SK-N-SH (cell line): ENCODE measurements around the gene ADGRA1. TPM values are rescaled to one million over a fixed set of nuclear protein-coding genes. Genes with fewer than 3 reads are reported as not detected.

ENCODE experiments used
- CTCF ChIA-PET: fragments of 300-600, 350-600 bp; formaldehyde crosslinking; extraction: SDS; loops from one replicate; lab custom pipeline; 2021; lab: Yijun Ruan, JAX
- POLR2A ChIA-PET: fragments of 350-600 bp; sonication (Branson Sonifier 250); formaldehyde crosslinking; extraction: SDS; loops from one replicate; lab custom pipeline; 2020; ENCODE audit warnings: antibody characterized with exemption, inconsistent platforms; lab: Yijun Ruan, JAX
- DNase-seq: peaks from one replicate; pipeline ENCODE4 v3.0.0; 2012
- H2AFZ ChIP-seq: fragments of 200-600 bp; sonication (generic); 2 replicates; pipeline ENCODE4 v1.8.1; 2016; ENCODE audit warnings: antibody characterized with exemption, mild to moderate bottlenecking, low read depth
- H3F3A ChIP-seq: fragments of 200-600 bp; sonication (generic); replicated peaks from 2 replicates; pipeline ENCODE3; 2016; ENCODE audit warnings: antibody characterized with exemption, mild to moderate bottlenecking; ENCODE audit not compliant: insufficient read depth
- H3K27ac ChIP-seq, 2 experiments: fragments of 200-500 bp in 1 of 2; fragments of 200-600 bp in 1 of 2; sonication (Bioruptor generic) in 1 of 2; sonication (generic), shearing (Covaris generic) in 1 of 2; 2 replicates each; pipeline versions ENCODE4 v1.5.1 to v1.6.1; 2014 to 2016; ENCODE audit warnings: low read depth in 2 of 2, inconsistent platforms in 1 of 2, low read length in 1 of 2, mild to moderate bottlenecking in 1 of 2, mixed read lengths in 1 of 2
- H3K27me3 ChIP-seq: fragments of 200-600 bp; sonication (generic), shearing (Covaris generic); 2 replicates; pipeline ENCODE4 v1.6.1; 2016; ENCODE audit warnings: mixed run types; ENCODE audit not compliant: insufficient read depth
- H3K36me3 ChIP-seq, 2 experiments: fragments of 200-500 bp in 1 of 2; fragments of 200-600 bp in 1 of 2; sonication (Bioruptor generic) in 1 of 2; sonication (generic) in 1 of 2; replicated peaks in 1 of 2; 2 replicates each; pipeline versions ENCODE3 to v1.5.1; 2014 to 2016; ENCODE audit warnings: low read length in 1 of 2, mild to moderate bottlenecking in 1 of 2; ENCODE audit not compliant: insufficient read depth in 2 of 2, control insufficient read depth in 1 of 2
- H3K4me1 ChIP-seq, 2 experiments: fragments of 200-500 bp in 1 of 2; fragments of 200-600 bp in 1 of 2; sonication (Bioruptor generic) in 1 of 2; sonication (generic), shearing (Covaris generic) in 1 of 2; 2 replicates each; pipeline versions ENCODE4 v1.5.1 to v1.6.1; 2014 to 2016; ENCODE audit warnings: low read depth in 1 of 2, low read length in 1 of 2, mixed run types in 1 of 2; ENCODE audit not compliant: insufficient read depth in 2 of 2, control insufficient read depth in 1 of 2
- H3K4me2 ChIP-seq: fragments of 200-600 bp; sonication (generic), shearing (Covaris generic); 2 replicates; pipeline ENCODE4 v1.6.1; 2017; ENCODE audit warnings: mixed run types
- H3K4me3 ChIP-seq, 2 experiments: fragments of 200-500 bp in 1 of 2; fragments of 200-600 bp in 1 of 2; sonication (Bioruptor generic) in 1 of 2; sonication (generic), shearing (Covaris generic) in 1 of 2; 2 replicates each; pipeline versions ENCODE4 v1.5.1 to v1.8.1; 2014 to 2016; ENCODE audit warnings: low read depth in 2 of 2, inconsistent platforms in 1 of 2, low read length in 1 of 2, mild to moderate bottlenecking in 1 of 2, mixed read lengths in 1 of 2, moderate library complexity in 1 of 2
- H3K79me2 ChIP-seq: fragments of 200-600 bp; sonication (generic); 2 replicates; pipeline ENCODE4 v1.8.1; 2017; ENCODE audit warnings: mild to moderate bottlenecking; ENCODE audit not compliant: insufficient read depth
- H3K9ac ChIP-seq: fragments of 200-600 bp; sonication (generic); 2 replicates; pipeline ENCODE4 v1.6.1; 2017; ENCODE audit warnings: mixed run types
- H3K9me2 ChIP-seq: fragments of 200-600 bp; sonication (generic); 2 replicates; pipeline ENCODE4 v1.6.1; 2017; ENCODE audit warnings: mixed run types
- H3K9me3 ChIP-seq: fragments of 200-600 bp; sonication (generic); 2 replicates; pipeline ENCODE4 v1.6.1; 2017; ENCODE audit warnings: mixed run types, mild to moderate bottlenecking, moderate library complexity
- H4K20me1 ChIP-seq: fragments of 200-600 bp; sonication (generic); 2 replicates; pipeline ENCODE4 v1.6.1; 2017; ENCODE audit warnings: mild to moderate bottlenecking, mixed run types; ENCODE audit not compliant: insufficient read depth
- CTCF ChIP-seq: fragments of 200-600 bp; sonication (generic); IDR thresholded peaks from 2 replicates; pipeline ENCODE4 v1.6.1; 2017; ENCODE audit warnings: antibody characterized with exemption, mild to moderate bottlenecking, moderate library complexity
- ELF1 ChIP-seq: IDR thresholded peaks from 2 replicates; pipeline ENCODE4 v1.4.0; 2012
- EZH2phosphoT487 ChIP-seq: fragments of 200-600 bp; sonication (generic); IDR thresholded peaks from 2 replicates; pipeline ENCODE4 v1.6.1; 2017; ENCODE audit warnings: low read depth, mixed run types, mild to moderate bottlenecking, antibody characterized with exemption, moderate library complexity, borderline replicate concordance
- FOXJ3 ChIP-seq: sonication (generic); formaldehyde crosslinking; IDR thresholded peaks from 2 replicates; pipeline ENCODE4 v1.5.1; 2020; ENCODE audit warnings: mild to moderate bottlenecking, missing genetic modification reagents
- GABPA ChIP-seq: IDR thresholded peaks from 2 replicates; pipeline ENCODE4 v1.4.0; 2012; ENCODE audit warnings: low read depth, mild to moderate bottlenecking
- GATA2 ChIP-seq: sonication (generic); formaldehyde crosslinking; IDR thresholded peaks from 2 replicates; pipeline ENCODE4 v1.5.0; 2020; ENCODE audit warnings: mild to moderate bottlenecking, missing genetic modification reagents
- JUND ChIP-seq: IDR thresholded peaks from 2 replicates; pipeline ENCODE4 v1.4.0; 2012
- MEF2A ChIP-seq: IDR thresholded peaks from 2 replicates; pipeline ENCODE4 v1.4.0; 2012; ENCODE audit warnings: low read depth, borderline replicate concordance
- MXI1 ChIP-seq: IDR thresholded peaks from 2 replicates; pipeline ENCODE4 v1.6.1; 2012; ENCODE audit warnings: mild to moderate bottlenecking, low read depth, low read length, improper control_type of control experiment
- NRF1 ChIP-seq: IDR thresholded peaks from 2 replicates; pipeline ENCODE4 v1.6.1; 2012; ENCODE audit warnings: low read depth, mild to moderate bottlenecking, low read length
- RCOR1 ChIP-seq: fragments of 150-350 bp; IDR thresholded peaks from 2 replicates; pipeline ENCODE4 v1.6.1; 2017; ENCODE audit warnings: antibody characterized with exemption, low read length
- RFX5 ChIP-seq: IDR thresholded peaks from 2 replicates; pipeline ENCODE4 v1.6.1; 2012; ENCODE audit warnings: mild to moderate bottlenecking, improper control_type of control experiment, low read length
- SIN3A ChIP-seq: IDR thresholded peaks from 2 replicates; pipeline ENCODE4 v1.6.1; 2012; ENCODE audit warnings: low read depth, mild to moderate bottlenecking, low read length, moderate library complexity, borderline replicate concordance
- SMC3 ChIP-seq: IDR thresholded peaks from 2 replicates; pipeline ENCODE4 v1.6.1; 2012; ENCODE audit warnings: low read depth, low read length, improper control_type of control experiment
- TAF1 ChIP-seq: IDR thresholded peaks from 2 replicates; pipeline ENCODE4 v1.6.1; 2012; ENCODE audit warnings: low read depth, mild to moderate bottlenecking, low read length, moderate library complexity, borderline replicate concordance
- YY1 ChIP-seq: IDR thresholded peaks from 2 replicates; pipeline ENCODE4 v1.4.0; 2012; ENCODE audit warnings: low read depth, mild to moderate bottlenecking
- WGBS: methylation state at CpG from one replicate; pipeline ENCODE4 v1.1.6; 2017; ENCODE audit warnings: low lambda C conversion rate; 5-methylcytosine and 5-hydroxymethylcytosine counted together
- polyA plus RNA-seq, 3 experiments: library from polyadenylated mRNA; depleted of rRNA; stranded (reverse); fragments of >200 nt; gene quantifications; 2 replicates each; pipeline ENCODE4 v1.2.3, GENCODE V29; 2012
- TF ChIP-seq, protein P1 (sequence below): IDR thresholded peaks from 2 replicates; pipeline ENCODE4 v1.4.0; 2012; ENCODE audit warnings: low read depth, borderline replicate concordance

Gene ADGRA1
- polyA plus RNA-seq, 1 of the 3 experiments (the other 2 are of a cell fraction) = not detected

GRCh38 chr10:133115976-133116375, 28.3 kb downstream of the ADGRA1 start:
- Histone ChIP-seq H3K9me3 (no peaks in the 10 kb centered on the region), H3K9me2 (no peaks in the 10 kb centered on the region), H3K4me1 (no peaks in the 10 kb centered on the region), H3K4me3 (no peak overlapping the region), H3F3A (no peaks in the 10 kb centered on the region), H3K36me3 (no peaks in the 10 kb centered on the region), H3K27ac (no peak overlapping the region), H3K79me2 (no peaks in the 10 kb centered on the region), H3K9ac (no peak overlapping the region), H2AFZ (no peak overlapping the region), H3K27me3 (no peaks in the 10 kb centered on the region), H3K4me2 (no peak overlapping the region), H4K20me1 (no peaks in the 10 kb centered on the region)
- TF ChIP-seq EZH2phosphoT487 (no peak), YY1 (no peak), SIN3A (no peak), RCOR1 (no peak), CTCF (no peak), NRF1 (no peak), ELF1 (no peak), MXI1 (no peak), TAF1 (no peak), GABPA (no peak), SMC3 (no peak), RFX5 (no peak), GATA2 (CRISPR knock-in tag) (no peak), JUND (no peak), MEF2A (no peak), FOXJ3 (no peak)
- TF ChIP-seq, protein P1, sequence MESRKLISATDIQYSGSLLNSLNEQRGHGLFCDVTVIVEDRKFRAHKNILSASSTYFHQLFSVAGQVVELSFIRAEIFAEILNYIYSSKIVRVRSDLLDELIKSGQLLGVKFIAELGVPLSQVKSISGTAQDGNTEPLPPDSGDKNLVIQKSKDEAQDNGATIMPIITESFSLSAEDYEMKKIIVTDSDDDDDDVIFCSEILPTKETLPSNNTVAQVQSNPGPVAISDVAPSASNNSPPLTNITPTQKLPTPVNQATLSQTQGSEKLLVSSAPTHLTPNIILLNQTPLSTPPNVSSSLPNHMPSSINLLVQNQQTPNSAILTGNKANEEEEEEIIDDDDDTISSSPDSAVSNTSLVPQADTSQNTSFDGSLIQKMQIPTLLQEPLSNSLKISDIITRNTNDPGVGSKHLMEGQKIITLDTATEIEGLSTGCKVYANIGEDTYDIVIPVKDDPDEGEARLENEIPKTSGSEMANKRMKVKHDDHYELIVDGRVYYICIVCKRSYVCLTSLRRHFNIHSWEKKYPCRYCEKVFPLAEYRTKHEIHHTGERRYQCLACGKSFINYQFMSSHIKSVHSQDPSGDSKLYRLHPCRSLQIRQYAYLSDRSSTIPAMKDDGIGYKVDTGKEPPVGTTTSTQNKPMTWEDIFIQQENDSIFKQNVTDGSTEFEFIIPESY = no peak
- 55% methylated on average over 17 of the region's 17 CpGs for WGBS
- no peak for DNase-seq
- CTCF ChIA-PET = interaction anchor here (1.3 to 1.8 kb wide), 2 partner anchors 9 to 211 kb away, joined by 3 to 7 read pairs; no protein-coding TSS in a partner anchor
- POLR2A ChIA-PET = no interaction called here
